ENCODE data around the gene CBFA2T2. TPM values are rescaled to one million over a fixed set of nuclear protein-coding genes. Genes with fewer than 3 reads are reported as not detected.
A peak's percentile ranks its signal among the peaks of the same experiment; 100 is the strongest.

The CBFA2T2 gene
- total and polyA plus RNA-seq, 8 donors = 2.9 to 29.9 (median 12.0) TPM

DNA sequence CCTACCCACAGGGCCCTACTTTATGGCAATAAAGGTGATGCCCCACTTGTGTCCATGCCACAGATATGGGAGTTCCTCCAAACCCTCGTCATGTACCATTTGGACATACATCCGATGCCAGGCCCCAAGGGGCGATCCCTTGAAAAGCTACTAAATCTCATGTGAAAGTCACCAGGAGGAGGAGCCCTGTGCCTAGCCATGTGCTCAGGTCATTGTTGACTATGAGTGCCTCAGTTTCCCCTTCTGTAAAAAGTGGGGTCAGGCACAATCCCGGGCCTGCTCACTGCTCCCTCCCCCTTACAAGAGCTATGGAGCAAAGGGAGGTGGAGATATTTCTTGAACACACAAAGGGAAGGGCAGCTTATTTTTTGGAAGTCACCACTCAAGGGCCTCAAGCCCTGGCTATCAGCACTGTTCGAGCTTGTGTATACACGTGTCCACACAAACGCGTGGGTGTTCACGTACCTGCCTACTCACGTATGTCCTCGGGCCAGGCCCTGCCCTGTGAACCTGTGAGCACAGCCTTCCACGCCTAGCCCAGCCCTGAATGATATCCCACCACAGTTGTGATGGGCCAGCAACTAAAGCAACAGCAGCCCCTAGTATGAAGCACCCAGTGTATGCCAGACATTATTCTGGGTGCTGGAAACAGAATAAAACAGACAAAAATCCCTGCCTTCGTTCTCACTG is 178.7 kb downstream of the CBFA2T2 start:
- H3K9me3 ChIP-seq = no peaks in the 10 kb centered on the region
- H3K4me3 ChIP-seq = no peak overlapping the region
- H3K27me3 ChIP-seq = no peaks in the 10 kb centered on the region
- intact Hi-C loops (cut with DNase I; ENCODE audit: low total_unique reads) = no loop called here
- DNase-seq = no peak
- peaks cover 0 to 33% (median 23%) of the 10 kb centered on the region in 4 donors for H3K36me3 ChIP-seq
- TF ChIP-seq POLR2AphosphoS5 (IDR thresholded peaks at IDR 0.05) (no peak), EP300 (IDR thresholded peaks at IDR 0.05) (no peak)
- 56 to 81% (median 63%) methylated on average over 13 of the region's 13 CpGs for WGBS, 5 donors
- H3K4me1 ChIP-seq = peaks cover 61 to 93% (median 86%) of the 10 kb centered on the region in 4 donors
- peak overlapping the region in 4 of 5 donors; percentile 89 to 96 (median 94) for H3K27ac ChIP-seq

DNA sequence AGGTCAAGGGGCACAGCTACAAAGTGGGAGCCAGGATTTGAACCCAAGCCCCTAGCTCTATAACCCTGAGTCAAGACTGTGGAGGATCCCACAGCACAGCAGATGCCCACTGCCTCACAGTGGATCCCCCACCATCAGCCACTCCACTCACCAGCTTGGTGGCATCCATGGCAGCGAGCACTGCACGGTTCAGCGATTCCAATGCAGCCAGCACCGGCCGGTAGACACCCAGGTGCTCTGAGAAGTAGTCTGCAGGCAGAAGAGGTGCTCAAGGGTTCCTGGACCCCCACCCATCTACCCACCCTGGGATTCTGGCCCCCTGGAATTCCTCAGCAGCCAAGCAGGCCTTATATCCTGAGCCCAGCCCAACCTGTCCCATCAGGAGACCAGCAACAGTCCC is 179.3 kb downstream of the CBFA2T2 start:
- H3K4me3 ChIP-seq = no peak overlapping the region
- no peak for DNase-seq
- peak overlapping the region in 3 of 5 donors; percentile 42 to 94 (median 93) for H3K27ac ChIP-seq
- TF ChIP-seq POLR2A (IDR thresholded peaks at IDR 0.05) = no peak
- TF ChIP-seq EP300 (IDR thresholded peaks at IDR 0.05) = no peak
- TF ChIP-seq POLR2AphosphoS5 (IDR thresholded peaks at IDR 0.05) = no peak
- TF ChIP-seq, protein P1, sequence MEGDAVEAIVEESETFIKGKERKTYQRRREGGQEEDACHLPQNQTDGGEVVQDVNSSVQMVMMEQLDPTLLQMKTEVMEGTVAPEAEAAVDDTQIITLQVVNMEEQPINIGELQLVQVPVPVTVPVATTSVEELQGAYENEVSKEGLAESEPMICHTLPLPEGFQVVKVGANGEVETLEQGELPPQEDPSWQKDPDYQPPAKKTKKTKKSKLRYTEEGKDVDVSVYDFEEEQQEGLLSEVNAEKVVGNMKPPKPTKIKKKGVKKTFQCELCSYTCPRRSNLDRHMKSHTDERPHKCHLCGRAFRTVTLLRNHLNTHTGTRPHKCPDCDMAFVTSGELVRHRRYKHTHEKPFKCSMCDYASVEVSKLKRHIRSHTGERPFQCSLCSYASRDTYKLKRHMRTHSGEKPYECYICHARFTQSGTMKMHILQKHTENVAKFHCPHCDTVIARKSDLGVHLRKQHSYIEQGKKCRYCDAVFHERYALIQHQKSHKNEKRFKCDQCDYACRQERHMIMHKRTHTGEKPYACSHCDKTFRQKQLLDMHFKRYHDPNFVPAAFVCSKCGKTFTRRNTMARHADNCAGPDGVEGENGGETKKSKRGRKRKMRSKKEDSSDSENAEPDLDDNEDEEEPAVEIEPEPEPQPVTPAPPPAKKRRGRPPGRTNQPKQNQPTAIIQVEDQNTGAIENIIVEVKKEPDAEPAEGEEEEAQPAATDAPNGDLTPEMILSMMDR (IDR thresholded peaks at IDR 0.05) = no peak
- 93 to 98% (median 96%) methylated on average over 5 of the region's 5 CpGs for WGBS, 5 donors
- H3K4me1 ChIP-seq = peaks cover 57 to 92% (median 83%) of the 10 kb centered on the region in 4 donors
- peaks cover 0 to 33% (median 23%) of the 10 kb centered on the region in 4 donors for H3K36me3 ChIP-seq
- H3K27me3 ChIP-seq = no peaks in the 10 kb centered on the region
- intact Hi-C loops (cut with DNase I; ENCODE audit: low total_unique reads) = no loop called here
- H3K9me3 ChIP-seq = no peaks in the 10 kb centered on the region

GRCh38 chr20:33669873-33670640 is 180.2 kb downstream of the CBFA2T2 start:
- intact Hi-C loops (cut with DNase I; ENCODE audit: low total_unique reads) = no loop called here
- Histone ChIP-seq H3K36me3 (peaks cover 0 to 33% (median 23%) of the 10 kb centered on the region in 4 donors), H3K27ac (peak overlapping the region in 4 of 5 donors; percentile 6 to 94 (median 40)), H3K4me3 (no peak overlapping the region), H3K4me1 (peaks cover 52 to 91% (median 84%) of the 10 kb centered on the region in 4 donors), H3K9me3 (no peaks in the 10 kb centered on the region), H3K27me3 (no peaks in the 10 kb centered on the region)
- TF ChIP-seq EP300 (IDR thresholded peaks at IDR 0.05) (no peak), POLR2AphosphoS5 (IDR thresholded peaks at IDR 0.05) (no peak), POLR2A (IDR thresholded peaks at IDR 0.05) (no peak)
- TF ChIP-seq, protein P1 (IDR thresholded peaks at IDR 0.05) = no peak
- DNase-seq = no peak
- WGBS, 5 donors = 62 to 78% (median 68%) methylated on average over 13 of the region's 13 CpGs

DNA sequence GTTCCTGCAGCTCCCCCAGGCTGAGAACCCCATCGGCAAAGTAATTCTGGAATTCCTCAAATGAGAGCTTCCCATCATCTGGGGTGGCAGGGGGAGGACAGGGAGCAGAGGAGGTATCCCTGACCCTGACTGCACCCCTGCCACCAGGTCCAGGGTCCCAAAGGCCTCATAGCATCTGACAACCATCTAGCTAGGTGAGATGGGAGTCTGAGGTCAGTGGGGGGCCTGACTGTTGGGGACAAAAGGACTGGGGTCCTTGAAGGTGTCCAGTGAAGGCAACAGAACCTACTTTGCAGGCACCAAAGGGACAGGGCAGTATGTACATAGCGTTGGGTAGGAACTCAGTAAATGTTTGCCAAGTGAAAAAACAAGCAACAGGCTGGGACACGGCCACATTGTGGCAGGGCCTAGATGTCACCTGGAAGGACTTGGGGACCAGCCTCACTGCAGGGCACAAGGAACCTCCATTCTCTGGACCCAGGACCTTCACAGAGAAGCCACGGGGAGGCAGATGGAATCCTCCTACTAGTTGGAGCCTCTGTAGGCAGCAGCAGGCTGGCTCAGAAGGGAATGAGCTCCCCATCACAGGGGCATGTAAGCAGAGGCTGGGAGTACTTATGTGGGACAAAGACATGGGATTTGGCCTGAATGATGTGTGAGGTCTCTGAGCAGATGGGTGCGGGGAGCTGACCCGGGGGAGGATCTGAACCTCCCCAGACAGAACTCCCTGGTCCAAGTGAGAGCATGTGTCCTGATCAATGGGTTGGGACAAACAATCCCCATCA is 181.0 kb downstream of the CBFA2T2 start:
- H3K9me3 ChIP-seq = no peaks in the 10 kb centered on the region
- H3K36me3 ChIP-seq = peaks cover 0 to 33% (median 23%) of the 10 kb centered on the region in 4 donors
- WGBS, 5 donors = 56 to 76% (median 62%) methylated on average over 6 of the region's 6 CpGs
- H3K4me3 ChIP-seq = no peak overlapping the region
- peaks cover 53 to 91% (median 86%) of the 10 kb centered on the region in 4 donors for H3K4me1 ChIP-seq
- intact Hi-C loops (cut with DNase I; ENCODE audit: low total_unique reads) = no loop called here
- peak overlapping the region; percentile 6 to 94 (median 42) for H3K27ac ChIP-seq
- H3K27me3 ChIP-seq = no peaks in the 10 kb centered on the region
- peak in 1 of 2 donors; percentile 64 for DNase-seq
- no peak for TF ChIP-seq POLR2A (IDR thresholded peaks at IDR 0.05)
- TF ChIP-seq EP300 (IDR thresholded peaks at IDR 0.05) = no peak
- TF ChIP-seq, protein P1 (IDR thresholded peaks at IDR 0.05) = no peak
- TF ChIP-seq POLR2AphosphoS5 (IDR thresholded peaks at IDR 0.05) = no peak

All from stomach (tissue), 9 donors.